GM19238 (cell line): ENCODE results near the gene ZBTB16.

Experiments used
- DNase-seq: peaks from one replicate; pipeline ENCODE4 v3.0.0; 2011; ENCODE audit warnings: low spot score; ENCODE audit not compliant: insufficient read length

Gene ZBTB16

GRCh38 chr11:114237321-114238280 is 178.1 kb downstream of the ZBTB16 start:
- DNase-seq = no peak

- DNase-seq = no peak
These were observed 180.2 kb downstream of the ZBTB16 start for GRCh38 chr11:114239753-114240161.

DNA sequence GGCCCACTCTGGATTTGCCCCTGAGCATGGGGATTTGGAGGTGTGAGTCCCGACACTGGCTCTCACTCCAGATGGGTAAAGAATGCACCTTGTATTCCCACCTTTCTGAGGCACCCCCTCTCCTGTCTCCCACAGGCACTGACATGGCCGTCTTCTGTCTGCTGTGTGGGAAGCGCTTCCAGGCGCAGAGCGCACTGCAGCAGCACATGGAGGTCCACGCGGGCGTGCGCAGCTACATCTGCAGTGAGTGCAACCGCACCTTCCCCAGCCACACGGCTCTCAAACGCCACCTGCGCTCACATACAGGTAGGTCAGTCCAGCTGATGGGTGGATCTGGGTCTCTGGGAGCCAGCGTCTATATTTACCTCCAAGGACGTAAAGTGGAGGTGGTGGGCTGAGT is 182.5 kb downstream of the ZBTB16 start:
- DNase-seq = no peak

DNA sequence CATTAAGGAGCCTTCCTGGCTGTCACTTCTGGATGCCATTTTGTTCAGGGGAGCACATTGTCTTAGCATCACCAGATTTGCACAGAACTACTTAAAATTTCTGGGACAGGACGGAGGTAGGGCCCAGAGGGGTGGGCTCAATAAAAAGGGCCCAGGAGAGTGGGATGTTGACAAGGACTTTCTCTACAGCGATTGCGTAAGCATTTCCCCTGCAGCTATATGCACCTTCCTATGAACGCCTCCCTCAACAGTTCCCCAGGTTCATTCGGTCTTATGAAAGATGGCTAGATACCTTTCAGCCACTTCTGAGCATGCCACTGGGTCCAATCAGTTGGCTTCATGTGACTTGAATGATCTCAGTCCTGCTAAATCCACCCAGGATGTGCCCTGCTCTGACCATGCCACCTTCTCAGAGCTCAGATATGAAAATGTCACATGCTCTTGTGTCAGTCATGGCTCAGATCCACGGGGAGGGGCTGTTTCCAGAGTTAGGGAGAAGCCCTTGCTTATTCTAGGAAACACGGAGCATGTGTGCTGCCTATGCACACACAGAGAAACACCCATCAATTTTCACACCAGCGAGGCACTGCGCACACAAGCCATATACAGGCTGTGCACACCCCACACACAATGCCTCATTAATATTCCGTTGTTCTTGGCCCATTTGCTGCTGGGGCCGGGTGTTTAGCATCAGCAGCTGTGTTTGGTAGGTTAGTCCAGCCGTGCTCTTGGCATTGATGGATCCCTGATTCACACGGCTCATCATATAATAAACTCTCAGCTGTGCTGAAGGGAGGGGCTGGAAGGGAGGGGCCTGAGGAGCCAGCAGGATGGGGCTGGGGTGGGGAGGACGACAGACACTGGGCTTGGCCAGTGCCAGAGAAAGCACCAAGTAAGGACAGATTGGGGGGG is 184.2 kb downstream of the ZBTB16 start:
- no peak for DNase-seq

GRCh38 chr11:114244726-114245394 is 185.3 kb downstream of the ZBTB16 start:
- no peak for DNase-seq

- DNase-seq = no peak
These were observed 187.0 kb downstream of the ZBTB16 start for GRCh38 chr11:114246321-114247069.

DNA sequence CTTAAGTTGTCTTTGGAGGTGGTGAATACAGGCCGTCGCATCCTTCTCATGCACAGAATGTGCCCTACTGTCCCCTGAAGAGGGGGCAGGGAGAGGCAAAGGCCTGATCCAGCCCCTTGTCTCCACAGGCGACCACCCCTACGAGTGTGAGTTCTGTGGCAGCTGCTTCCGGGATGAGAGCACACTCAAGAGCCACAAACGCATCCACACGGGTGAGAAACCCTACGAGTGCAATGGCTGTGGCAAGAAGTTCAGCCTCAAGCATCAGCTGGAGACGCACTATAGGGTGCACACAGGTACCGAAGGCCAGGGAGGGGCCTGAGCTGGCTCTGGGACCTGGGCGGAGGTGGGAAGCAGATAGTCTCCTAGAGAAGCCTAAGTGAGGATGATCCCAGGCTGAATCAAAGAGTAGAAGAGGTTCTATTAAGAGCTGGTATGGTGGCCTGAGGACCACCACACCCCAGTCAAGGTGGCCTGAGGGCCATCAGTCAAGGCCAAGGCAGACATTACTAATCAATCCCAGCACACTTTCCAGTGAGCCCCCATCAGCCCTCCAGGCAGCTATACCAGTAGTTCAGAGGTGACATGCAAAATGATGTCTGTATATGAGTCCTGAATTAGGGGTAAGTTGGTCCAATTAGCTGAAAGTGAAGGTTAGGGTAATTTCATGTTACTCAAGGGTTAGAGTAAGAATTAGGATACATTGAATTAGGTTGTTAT is 187.7 kb downstream of the ZBTB16 start:
- DNase-seq = no peak

GRCh38 chr11:114250180-114250579 is 190.7 kb downstream of the ZBTB16 start:
- no peak for DNase-seq

- DNase-seq = no peak
These were observed 191.7 kb downstream of the ZBTB16 start for GRCh38 chr11:114250993-114251814.

DNA sequence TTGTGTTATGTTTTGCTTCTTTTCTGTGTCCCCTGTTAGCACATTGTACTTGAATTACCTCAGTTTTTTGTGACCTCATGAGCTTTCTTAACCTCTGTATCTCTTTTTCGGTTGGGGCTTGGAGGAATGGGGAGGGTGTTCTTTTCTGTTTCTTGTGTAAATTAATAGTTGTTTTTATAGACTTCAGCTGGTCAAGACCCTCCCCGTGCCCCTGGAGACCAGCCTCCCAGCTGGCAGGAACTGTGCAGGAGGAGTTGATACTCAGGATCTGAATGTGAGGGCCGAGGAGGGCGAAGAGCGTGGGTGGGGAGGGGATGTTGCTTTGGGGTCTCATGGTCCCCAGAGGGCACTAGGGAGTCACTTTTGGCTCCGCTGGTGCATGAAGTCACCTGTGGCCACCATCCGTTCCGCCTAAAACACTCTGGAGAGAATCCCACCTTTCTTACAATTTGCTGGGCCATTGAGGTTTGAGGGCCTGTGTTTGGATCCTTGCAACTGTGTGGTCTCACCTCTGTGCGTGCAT is 192.4 kb downstream of the ZBTB16 start:
- DNase-seq = no peak

- no peak for DNase-seq
These were observed 193.3 kb downstream of the ZBTB16 start for GRCh38 chr11:114252767-114253166.

DNA sequence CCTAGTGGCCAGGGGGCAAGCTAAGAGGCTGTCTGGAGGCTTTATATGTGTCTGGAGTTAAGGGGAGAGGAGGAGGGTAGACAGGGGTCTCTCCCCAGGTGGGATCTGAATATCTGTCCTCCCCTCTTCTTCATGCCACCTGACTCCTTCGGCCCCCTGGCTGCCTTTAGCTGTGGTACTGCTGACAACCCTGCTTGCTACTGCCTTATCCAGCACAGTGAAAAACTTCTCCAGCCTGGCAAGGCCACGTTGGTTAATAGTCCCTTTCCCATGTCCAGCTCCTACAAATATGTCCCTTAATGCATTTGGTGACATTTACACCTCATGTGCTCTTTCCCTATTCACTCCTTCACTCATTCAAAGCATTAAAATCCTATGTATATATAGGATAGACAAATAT is 194.3 kb downstream of the ZBTB16 start:
- DNase-seq = no peak

- DNase-seq = no peak
These were observed 195.1 kb downstream of the ZBTB16 start for GRCh38 chr11:114254571-114255146.

GRCh38 chr11:114255289-114255688 is 195.8 kb downstream of the ZBTB16 start:
- no peak for DNase-seq

GRCh38 chr11:114256176-114256966 is 196.9 kb downstream of the ZBTB16 start:
- DNase-seq = no peak

DNA sequence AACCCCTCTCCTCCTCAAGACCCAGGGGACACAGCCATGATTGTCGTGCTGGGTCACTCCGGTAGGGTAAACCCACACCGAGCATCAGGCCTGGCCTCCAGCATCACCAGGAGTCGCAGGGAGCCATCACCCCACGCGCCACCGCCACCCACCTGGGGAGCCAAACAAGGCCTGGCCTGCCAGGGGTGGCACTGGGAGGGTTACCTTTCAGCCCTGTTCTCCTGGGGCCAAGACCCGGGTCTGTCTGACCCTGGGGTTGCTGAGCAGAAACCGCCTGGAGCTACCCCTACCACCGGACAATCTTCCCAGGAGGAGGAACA is 197.4 kb downstream of the ZBTB16 start:
- no peak for DNase-seq

- DNase-seq = no peak
These were observed 198.4 kb downstream of the ZBTB16 start for GRCh38 chr11:114257621-114258558.
